ENCODE data around the gene POU2AF3.

DNA sequence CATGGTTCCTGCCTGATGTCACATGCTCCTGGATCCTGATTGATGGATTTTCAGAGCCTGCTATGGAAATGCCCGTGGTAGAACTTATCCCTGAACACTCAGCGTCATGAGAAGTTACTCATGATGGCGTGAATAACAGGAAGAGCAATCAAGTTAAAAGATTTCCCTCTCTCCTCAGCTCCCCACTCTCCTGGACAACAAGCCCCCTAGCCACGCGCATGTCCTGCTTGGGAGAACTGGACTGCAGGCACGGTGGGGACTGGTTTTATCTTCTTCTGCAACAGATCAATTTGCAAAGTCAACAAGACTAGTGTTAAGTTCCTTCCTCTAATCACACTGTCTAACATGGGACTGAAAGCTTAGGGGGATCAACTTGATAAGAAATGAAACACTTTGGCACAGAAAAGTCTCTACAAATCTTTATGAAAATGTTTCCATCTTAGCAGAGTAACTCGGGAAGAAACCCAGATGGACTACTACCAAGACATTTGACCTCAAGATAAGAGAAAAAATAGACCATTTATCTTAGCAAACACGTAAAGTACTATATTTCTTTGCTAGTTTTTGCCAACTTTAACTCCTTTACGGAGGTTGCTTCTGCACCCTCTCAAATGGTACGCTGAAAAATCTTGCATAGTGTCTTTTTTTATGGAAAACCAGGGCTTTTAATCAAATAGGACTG, 53.2 kb downstream of the POU2AF3 start:
- TF ChIP-seq, protein P1, sequence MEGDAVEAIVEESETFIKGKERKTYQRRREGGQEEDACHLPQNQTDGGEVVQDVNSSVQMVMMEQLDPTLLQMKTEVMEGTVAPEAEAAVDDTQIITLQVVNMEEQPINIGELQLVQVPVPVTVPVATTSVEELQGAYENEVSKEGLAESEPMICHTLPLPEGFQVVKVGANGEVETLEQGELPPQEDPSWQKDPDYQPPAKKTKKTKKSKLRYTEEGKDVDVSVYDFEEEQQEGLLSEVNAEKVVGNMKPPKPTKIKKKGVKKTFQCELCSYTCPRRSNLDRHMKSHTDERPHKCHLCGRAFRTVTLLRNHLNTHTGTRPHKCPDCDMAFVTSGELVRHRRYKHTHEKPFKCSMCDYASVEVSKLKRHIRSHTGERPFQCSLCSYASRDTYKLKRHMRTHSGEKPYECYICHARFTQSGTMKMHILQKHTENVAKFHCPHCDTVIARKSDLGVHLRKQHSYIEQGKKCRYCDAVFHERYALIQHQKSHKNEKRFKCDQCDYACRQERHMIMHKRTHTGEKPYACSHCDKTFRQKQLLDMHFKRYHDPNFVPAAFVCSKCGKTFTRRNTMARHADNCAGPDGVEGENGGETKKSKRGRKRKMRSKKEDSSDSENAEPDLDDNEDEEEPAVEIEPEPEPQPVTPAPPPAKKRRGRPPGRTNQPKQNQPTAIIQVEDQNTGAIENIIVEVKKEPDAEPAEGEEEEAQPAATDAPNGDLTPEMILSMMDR (conservative IDR thresholded peaks at IDR 0.05 in 1 of 2, IDR thresholded peaks at IDR 0.05 in 1 of 2; ENCODE audit: low read depth in 1 of 2, low read length in 2 of 2), result no peak
- no peak for TF ChIP-seq EZH2 (IDR thresholded peaks at IDR 0.05; ENCODE audit: low read length, missing control alignments)

All from fibroblast of lung (primary cell).